Activated CD4-positive, alpha-beta T cell treated with anti-CD3 and anti-CD28 coated beads for 36 hours (primary cell): ENCODE measurements around the gene DCTN1. TPM values are rescaled to one million over a fixed set of nuclear protein-coding genes. Genes with fewer than 3 reads are reported as not detected.

Source experiments
- ATAC-seq: fragments of 200-7000 bp; cut with Tn5 transposase; one replicate; pipeline ENCODE4 v1.10.0; 2021; ENCODE audit warnings: mild to moderate bottlenecking, moderate library complexity
- CTCF ChIA-PET: fragments of 350-600 bp; sonication (Branson Sonifier 250); formaldehyde crosslinking; loops from one replicate; lab custom pipeline; 2021; ENCODE audit warnings: antibody characterized with exemption; lab: Charles Lee
- POLR2A ChIA-PET: fragments of 350-600 bp; sonication (Branson Sonifier 250); formaldehyde crosslinking; loops from one replicate; lab custom pipeline; 2021; ENCODE audit warnings: antibody characterized with exemption, inconsistent platforms; lab: Charles Lee
- DNase-seq: peaks from one replicate; pipeline ENCODE4 v3.0.0-alpha.2; 2020
- H3K27ac Mint-ChIP-seq: one replicate; pipeline ENCODE4 v1.8.0; 2021; ENCODE audit warnings: mixed read lengths
- H3K27me3 Mint-ChIP-seq: one replicate; pipeline ENCODE4 v1.8.0; 2021; ENCODE audit warnings: mixed read lengths
- H3K36me3 Mint-ChIP-seq: one replicate; pipeline ENCODE4 v1.8.0; 2021; ENCODE audit warnings: low read depth, mixed read lengths
- H3K4me1 Mint-ChIP-seq: one replicate; pipeline ENCODE4 v1.8.0; 2021; ENCODE audit warnings: mixed read lengths
- H3K4me3 Mint-ChIP-seq: one replicate; pipeline ENCODE4 v1.8.0; 2021; ENCODE audit warnings: mild to moderate bottlenecking, moderate library complexity, mixed read lengths
- H3K9me3 Mint-ChIP-seq: one replicate; pipeline ENCODE4 v1.8.0; 2021; ENCODE audit warnings: low read depth, mixed read lengths
- intact Hi-C, 2 experiments: fragments of 100-400 bp; cut with DNase I in 1 of 2; cut with micrococcal nuclease in 1 of 2; formaldehyde crosslinking; loops; one replicate each; pipeline versions ENCODE4 v1.14.2 to v1.15.1; 2022 to 2024; cut with DNase I, micrococcal nuclease
- total RNA-seq, 2 experiments: library from RNA; stranded (reverse); gene quantifications; one replicate each; pipeline ENCODE4 v1.2.3, GENCODE V29; 2021

DCTN1 gene
- total RNA-seq = 100 to 1,000 TPM in 1 of 2 experiments, 10 to 100 TPM in 1; 78.1 to 132 TPM

- no peaks in the 10 kb centered on the region for H3K27me3 Mint-ChIP-seq
- peak; percentile 82 for ATAC-seq
- POLR2A ChIA-PET = no interaction called here
- intact Hi-C loops = no loop called here
- CTCF ChIA-PET = interaction anchor here (0.7 to 2.7 kb wide), 2 partner anchors 10 to 56 kb away, joined by 3 to 11 read pairs; no protein-coding TSS in a partner anchor
- peak; percentile 52 for DNase-seq
- H3K36me3 Mint-ChIP-seq = peaks cover 7% of the 10 kb centered on the region
- no peak within 1 kb of the TSS for H3K4me3 Mint-ChIP-seq
- peak within 1 kb of the TSS; percentile 42 for H3K27ac Mint-ChIP-seq
- no peaks in the 10 kb centered on the region for H3K9me3 Mint-ChIP-seq
- peaks cover 24% of the 10 kb centered on the region for H3K4me1 Mint-ChIP-seq
Observed at GRCh38 chr2:74379851-74380789, at the start of gene DCTN1. DCTN1 (minus strand) TSS chr2:74380311; CDS start chr2:74380037, 274 bp downstream.

- no peak for ATAC-seq
- ChIA-PET POLR2A (no interaction called here), CTCF (interaction anchor here (1.1 kb wide), 1 partner anchor 26 kb away, joined by 3 read pairs; the partner anchor contains the start of gene INO80B)
- Mint-ChIP-seq H3K36me3 (peaks cover 13% of the 10 kb centered on the region), H3K27ac (no peak overlapping the region), H3K4me3 (no peak overlapping the region), H3K9me3 (no peaks in the 10 kb centered on the region), H3K27me3 (no peaks in the 10 kb centered on the region), H3K4me1 (no peaks in the 10 kb centered on the region)
- DNase-seq = no peak
- intact Hi-C loops = no loop called here
Observed at GRCh38 chr2:74428675-74429074, 48.6 kb upstream of the DCTN1 start.

GRCh38 chr2:74427551-74427950 is 47.4 kb upstream of the DCTN1 start:
- DNase-seq (no peak), ATAC-seq (no peak)
- no peak overlapping the region for H3K27ac Mint-ChIP-seq
- peaks cover 23% of the 10 kb centered on the region for H3K36me3 Mint-ChIP-seq
- H3K4me3 Mint-ChIP-seq = no peak overlapping the region
- intact Hi-C loops = no loop called here
- CTCF ChIA-PET = interaction anchor here (1.2 kb wide), 1 partner anchor 11 kb away, joined by 5 read pairs; no protein-coding TSS in a partner anchor
- POLR2A ChIA-PET = no interaction called here
- H3K4me1 Mint-ChIP-seq = peaks cover 11% of the 10 kb centered on the region
- H3K9me3 Mint-ChIP-seq = no peaks in the 10 kb centered on the region
- no peaks in the 10 kb centered on the region for H3K27me3 Mint-ChIP-seq

GRCh38 chr2:74426181-74426758 is 46.2 kb upstream of the DCTN1 start:
- intact Hi-C loops = no loop called here
- ATAC-seq = no peak
- DNase-seq = no peak
- POLR2A ChIA-PET = no interaction called here
- Mint-ChIP-seq H3K27ac (no peak overlapping the region), H3K4me1 (peaks cover 16% of the 10 kb centered on the region), H3K9me3 (no peaks in the 10 kb centered on the region), H3K36me3 (peaks cover 23% of the 10 kb centered on the region), H3K27me3 (no peaks in the 10 kb centered on the region), H3K4me3 (no peak overlapping the region)
- CTCF ChIA-PET = no interaction called here

- POLR2A ChIA-PET = no interaction called here
- no peak for ATAC-seq
- CTCF ChIA-PET = no interaction called here
Observed at GRCh38 chr2:74425523-74425922, 45.4 kb upstream of the DCTN1 start.

GRCh38 chr2:74424995-74425406 is 44.9 kb upstream of the DCTN1 start:
- ATAC-seq (no peak), DNase-seq (no peak)
- intact Hi-C loops = no loop called here
- ChIA-PET CTCF (interaction anchor here (1.0 to 1.2 kb wide), 2 partner anchors 10 to 15 kb away, joined by 3 to 4 read pairs; no protein-coding TSS in a partner anchor), POLR2A (no interaction called here)
- H3K27ac Mint-ChIP-seq = no peak overlapping the region
- peaks cover 26% of the 10 kb centered on the region for H3K4me1 Mint-ChIP-seq
- peaks cover 23% of the 10 kb centered on the region for H3K36me3 Mint-ChIP-seq
- H3K27me3 Mint-ChIP-seq = no peaks in the 10 kb centered on the region
- H3K4me3 Mint-ChIP-seq = no peak overlapping the region
- no peaks in the 10 kb centered on the region for H3K9me3 Mint-ChIP-seq

More at GRCh38 chr2:74425523-74425922, 45.4 kb upstream of the DCTN1 start:
- Mint-ChIP-seq H3K4me1 (peaks cover 21% of the 10 kb centered on the region), H3K4me3 (no peak overlapping the region), H3K27me3 (no peaks in the 10 kb centered on the region), H3K9me3 (no peaks in the 10 kb centered on the region), H3K27ac (no peak overlapping the region), H3K36me3 (peaks cover 23% of the 10 kb centered on the region)
- no peak for DNase-seq
- intact Hi-C loops = no loop called here

GRCh38 chr2:74424139-74424992 is 44.3 kb upstream of the DCTN1 start:
- intact Hi-C loops = no loop called here
- H3K27me3 Mint-ChIP-seq = no peaks in the 10 kb centered on the region
- no peak for ATAC-seq
- ChIA-PET CTCF (interaction anchor here (0.5 to 1.2 kb wide), 3 partner anchors 9 to 35 kb away, joined by 3 to 4 read pairs (median 3); no protein-coding TSS in a partner anchor), POLR2A (no interaction called here)
- H3K27ac Mint-ChIP-seq = no peak overlapping the region
- no peaks in the 10 kb centered on the region for H3K9me3 Mint-ChIP-seq
- H3K36me3 Mint-ChIP-seq = peaks cover 23% of the 10 kb centered on the region
- H3K4me3 Mint-ChIP-seq = no peak overlapping the region
- no peak for DNase-seq
- peaks cover 28% of the 10 kb centered on the region for H3K4me1 Mint-ChIP-seq

- H3K36me3 Mint-ChIP-seq = peaks cover 23% of the 10 kb centered on the region
- peak overlapping the region; percentile 91 for H3K4me3 Mint-ChIP-seq
- ATAC-seq (no peak), DNase-seq (no peak)
- no peaks in the 10 kb centered on the region for H3K9me3 Mint-ChIP-seq
- H3K4me1 Mint-ChIP-seq = peaks cover 28% of the 10 kb centered on the region
- no peak overlapping the region for H3K27ac Mint-ChIP-seq
- POLR2A ChIA-PET = no interaction called here
- H3K27me3 Mint-ChIP-seq = no peaks in the 10 kb centered on the region
- intact Hi-C loops = no loop called here
- CTCF ChIA-PET = interaction anchor here (1.6 kb wide), 1 partner anchor 35 kb away, joined by 4 read pairs; the partner anchor contains the start of gene WBP1
Observed at GRCh38 chr2:74423231-74424095, 43.4 kb upstream of the DCTN1 start.

GRCh38 chr2:74421221-74421870 is 41.2 kb upstream of the DCTN1 start, which contains the start of the genes C2orf81 and WDR54:
C2orf81 (minus strand) TSS chr2:74421619; CDS start chr2:74421560, 59 bp downstream.
WDR54 (plus strand) TSS chr2:74421730; CDS start chr2:74422154, 424 bp downstream.
- peak; percentile 92 for ATAC-seq
- peaks cover 34% of the 10 kb centered on the region for H3K4me1 Mint-ChIP-seq
- no peaks in the 10 kb centered on the region for H3K27me3 Mint-ChIP-seq
- CTCF ChIA-PET = interaction anchor here (1.0 to 1.8 kb wide), 4 partner anchors 30 to 594 kb away, joined by 3 to 5 read pairs (median 4); no protein-coding TSS in a partner anchor
- no peaks in the 10 kb centered on the region for H3K9me3 Mint-ChIP-seq
- peaks cover 23% of the 10 kb centered on the region for H3K36me3 Mint-ChIP-seq
- intact Hi-C loops = loop anchor here (1.0 to 2.0 kb wide), 13 partner anchors 19 to 684 kb away; partner anchors contain the start of genes TTC31 (in 2 of the 2), AUP1 (in 1 of the 2), CCDC142 (in 1 of the 2) and DOK1 (in 1 of the 2)
- H3K27ac Mint-ChIP-seq = peak within 1 kb of the TSS; percentile 98
- peak; percentile 97 for DNase-seq
- H3K4me3 Mint-ChIP-seq = peak within 1 kb of the TSS; percentile 91
- POLR2A ChIA-PET = interaction anchor here (0.6 kb wide), 1 partner anchor 151 kb away, joined by 3 read pairs; no protein-coding TSS in a partner anchor
